ENCODE data around the gene ZMAT3.
"Not testable (repeated sequence)": the region's sequence is repeated elsewhere in the genome, so short reads cannot be mapped to it uniquely, and the experiment has no call there.

Gene ZMAT3

DNA sequence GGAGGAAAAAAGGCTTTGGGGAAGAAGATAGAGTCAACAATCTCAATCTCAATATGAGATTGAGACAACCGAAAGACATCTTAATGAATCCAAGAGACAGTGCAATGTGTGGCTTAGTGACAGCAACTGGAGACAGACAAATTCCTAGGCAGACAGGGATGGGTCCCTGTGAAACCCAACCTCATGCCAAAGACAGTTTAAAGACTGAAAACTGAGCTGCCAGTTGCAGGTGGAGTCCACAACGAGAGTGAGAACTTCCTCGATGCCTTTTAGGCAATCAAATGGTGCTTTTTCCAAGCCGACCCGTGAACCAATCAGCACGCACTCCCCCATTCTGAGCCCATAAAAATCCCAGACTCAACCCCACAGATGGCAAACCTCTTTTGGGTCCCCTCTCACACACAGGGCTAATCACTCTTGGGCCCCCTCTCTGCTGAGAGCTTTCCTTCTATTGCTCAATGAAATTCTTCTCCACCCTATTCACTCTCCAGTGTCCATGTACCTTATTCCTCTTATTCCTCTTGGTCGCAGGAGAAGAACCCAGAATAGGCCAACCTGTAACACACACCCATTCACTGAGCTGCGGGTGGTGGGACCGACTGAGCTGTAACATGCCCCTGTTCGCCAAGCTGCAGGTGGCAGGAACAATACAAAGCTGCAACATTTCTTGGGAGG, 34.8 kb downstream of the ZMAT3 start:
- Histone ChIP-seq H3K27me3 (replicated peaks; ENCODE audit: insufficient read depth, low read length) (no peaks in the 10 kb centered on the region), H3K36me3 (replicated peaks; ENCODE audit: insufficient read depth, low read length) (no peaks in the 10 kb centered on the region), H3K4me2 (ENCODE audit: low read depth, low read length) (no peak overlapping the region), H4K20me1 (ENCODE audit: insufficient read depth, low read length) (no peaks in the 10 kb centered on the region), H2AFZ (ENCODE audit: low read length) (no peak overlapping the region), H3K4me3 (ENCODE audit: low read length) (no peak overlapping the region), H3K79me2 (ENCODE audit: low read length) (no peaks in the 10 kb centered on the region), H3K9me3 (replicated peaks; ENCODE audit: insufficient read depth, low read length) (no peaks in the 10 kb centered on the region), H3K9ac (ENCODE audit: low read length) (no peak overlapping the region), H3K9me2 (replicated peaks; ENCODE audit: insufficient read depth, low read length) (no peaks in the 10 kb centered on the region), H3K4me1 (ENCODE audit: low read length) (no peaks in the 10 kb centered on the region), H3K27ac (ENCODE audit: low read length) (no peak overlapping the region), H3F3A (ENCODE audit: insufficient read depth, low read length) (no peaks in the 10 kb centered on the region)
- TF ChIP-seq, protein P1, sequence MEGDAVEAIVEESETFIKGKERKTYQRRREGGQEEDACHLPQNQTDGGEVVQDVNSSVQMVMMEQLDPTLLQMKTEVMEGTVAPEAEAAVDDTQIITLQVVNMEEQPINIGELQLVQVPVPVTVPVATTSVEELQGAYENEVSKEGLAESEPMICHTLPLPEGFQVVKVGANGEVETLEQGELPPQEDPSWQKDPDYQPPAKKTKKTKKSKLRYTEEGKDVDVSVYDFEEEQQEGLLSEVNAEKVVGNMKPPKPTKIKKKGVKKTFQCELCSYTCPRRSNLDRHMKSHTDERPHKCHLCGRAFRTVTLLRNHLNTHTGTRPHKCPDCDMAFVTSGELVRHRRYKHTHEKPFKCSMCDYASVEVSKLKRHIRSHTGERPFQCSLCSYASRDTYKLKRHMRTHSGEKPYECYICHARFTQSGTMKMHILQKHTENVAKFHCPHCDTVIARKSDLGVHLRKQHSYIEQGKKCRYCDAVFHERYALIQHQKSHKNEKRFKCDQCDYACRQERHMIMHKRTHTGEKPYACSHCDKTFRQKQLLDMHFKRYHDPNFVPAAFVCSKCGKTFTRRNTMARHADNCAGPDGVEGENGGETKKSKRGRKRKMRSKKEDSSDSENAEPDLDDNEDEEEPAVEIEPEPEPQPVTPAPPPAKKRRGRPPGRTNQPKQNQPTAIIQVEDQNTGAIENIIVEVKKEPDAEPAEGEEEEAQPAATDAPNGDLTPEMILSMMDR (IDR thresholded peaks at IDR 0.05; ENCODE audit: low read length): no peak
- TF ChIP-seq EZH2phosphoT487 (IDR thresholded peaks at IDR 0.05; ENCODE audit: low read length): no peak
- no peak for TF ChIP-seq EZH2 (optimal IDR thresholded peaks at IDR 0.05; ENCODE audit: low read depth, low read length)
- no peak for DNase-seq

DNA sequence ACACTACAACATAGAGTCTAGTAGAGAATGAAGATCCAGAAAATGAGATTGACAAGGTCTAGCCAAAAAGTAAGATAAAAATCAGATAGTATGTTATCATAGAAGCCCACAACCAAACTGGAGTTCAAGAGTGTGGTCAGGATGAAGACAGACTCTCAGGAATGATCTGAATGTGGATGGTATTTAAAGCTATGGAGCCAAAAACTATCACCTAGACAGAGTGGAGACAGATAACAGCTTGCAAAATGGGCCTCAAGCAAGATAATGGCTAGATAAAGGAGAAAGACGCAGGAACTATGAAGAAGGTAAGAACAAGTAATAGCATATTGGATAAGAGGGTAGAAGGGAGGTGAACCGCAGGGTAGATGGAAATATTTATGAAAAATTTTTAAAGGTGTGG, 35.4 kb downstream of the ZMAT3 start:
- H3K4me3 ChIP-seq (ENCODE audit: low read length): no peak overlapping the region
- no peak for DNase-seq
- H3K27ac ChIP-seq (ENCODE audit: low read length): no peak overlapping the region
- no peaks in the 10 kb centered on the region for H3K27me3 ChIP-seq (replicated peaks; ENCODE audit: insufficient read depth, low read length)
- H3K9me3 ChIP-seq (replicated peaks; ENCODE audit: insufficient read depth, low read length): no peaks in the 10 kb centered on the region
- no peaks in the 10 kb centered on the region for H4K20me1 ChIP-seq (ENCODE audit: insufficient read depth, low read length)
- no peaks in the 10 kb centered on the region for H3K79me2 ChIP-seq (ENCODE audit: low read length)
- H3K4me2 ChIP-seq (ENCODE audit: low read depth, low read length): no peak overlapping the region
- no peaks in the 10 kb centered on the region for H3F3A ChIP-seq (ENCODE audit: insufficient read depth, low read length)
- no peak overlapping the region for H3K9ac ChIP-seq (ENCODE audit: low read length)
- no peaks in the 10 kb centered on the region for H3K36me3 ChIP-seq (replicated peaks; ENCODE audit: insufficient read depth, low read length)
- no peaks in the 10 kb centered on the region for H3K4me1 ChIP-seq (ENCODE audit: low read length)
- TF ChIP-seq EZH2phosphoT487 (IDR thresholded peaks at IDR 0.05; ENCODE audit: low read length) (no peak), EZH2 (optimal IDR thresholded peaks at IDR 0.05; ENCODE audit: low read depth, low read length) (no peak)
- TF ChIP-seq, protein P1 (IDR thresholded peaks at IDR 0.05; ENCODE audit: low read length): no peak
- H2AFZ ChIP-seq (ENCODE audit: low read length): no peak overlapping the region
- H3K9me2 ChIP-seq (replicated peaks; ENCODE audit: insufficient read depth, low read length): no peaks in the 10 kb centered on the region

DNA sequence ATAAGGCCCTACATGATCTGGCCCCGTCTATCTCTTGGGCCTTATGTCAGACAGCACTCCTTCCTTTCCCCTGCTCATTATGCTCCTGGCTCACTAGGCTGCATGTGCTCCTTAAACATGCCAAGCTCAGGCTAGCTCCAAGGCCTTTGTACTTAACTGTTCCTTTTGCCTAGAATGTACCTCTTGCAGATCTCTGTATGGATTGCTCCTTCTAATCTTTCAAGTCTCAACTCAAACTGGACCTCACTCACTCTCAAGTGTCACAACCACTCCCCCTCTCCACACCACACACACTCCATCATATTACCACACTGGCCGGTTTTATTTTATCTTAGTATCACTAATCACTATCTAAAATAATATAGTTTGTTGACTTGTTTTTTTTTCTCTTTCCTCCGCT, 36.4 kb downstream of the ZMAT3 start:
- H3K9me2 ChIP-seq (replicated peaks; ENCODE audit: insufficient read depth, low read length): no peaks in the 10 kb centered on the region
- H2AFZ ChIP-seq (ENCODE audit: low read length): no peak overlapping the region
- no peak overlapping the region for H3K9ac ChIP-seq (ENCODE audit: low read length)
- no peak overlapping the region for H3K4me2 ChIP-seq (ENCODE audit: low read depth, low read length)
- no peak overlapping the region for H3K27ac ChIP-seq (ENCODE audit: low read length)
- H3K4me1 ChIP-seq (ENCODE audit: low read length): no peaks in the 10 kb centered on the region
- no peaks in the 10 kb centered on the region for H3K27me3 ChIP-seq (replicated peaks; ENCODE audit: insufficient read depth, low read length)
- H3F3A ChIP-seq (ENCODE audit: insufficient read depth, low read length): no peaks in the 10 kb centered on the region
- no peaks in the 10 kb centered on the region for H3K36me3 ChIP-seq (replicated peaks; ENCODE audit: insufficient read depth, low read length)
- TF ChIP-seq EZH2phosphoT487 (IDR thresholded peaks at IDR 0.05; ENCODE audit: low read length) (no peak), EZH2 (optimal IDR thresholded peaks at IDR 0.05; ENCODE audit: low read depth, low read length) (no peak)
- TF ChIP-seq, protein P1 (IDR thresholded peaks at IDR 0.05; ENCODE audit: low read length): no peak
- no peaks in the 10 kb centered on the region for H4K20me1 ChIP-seq (ENCODE audit: insufficient read depth, low read length)
- no peaks in the 10 kb centered on the region for H3K9me3 ChIP-seq (replicated peaks; ENCODE audit: insufficient read depth, low read length)
- H3K79me2 ChIP-seq (ENCODE audit: low read length): no peaks in the 10 kb centered on the region
- H3K4me3 ChIP-seq (ENCODE audit: low read length): no peak overlapping the region
- DNase-seq: no peak

DNA sequence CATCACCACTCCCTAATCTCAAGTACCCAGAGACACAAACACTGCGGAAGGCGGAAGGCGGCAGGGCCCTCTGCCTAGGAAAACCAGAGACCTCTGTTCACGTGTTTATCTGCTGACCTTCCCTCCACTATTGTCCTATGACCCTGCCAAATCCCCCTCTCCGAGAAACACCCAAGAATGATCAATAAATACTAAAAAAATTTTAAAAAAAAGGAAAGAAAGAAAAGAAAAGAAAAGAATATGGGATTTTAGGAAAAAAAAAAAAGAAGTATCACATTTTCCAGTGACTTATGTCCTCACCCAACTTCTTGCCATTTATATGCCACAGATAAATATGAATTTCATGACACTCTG, 38.3 kb downstream of the ZMAT3 start:
- not testable (repeated sequence) for H3K4me1 ChIP-seq (ENCODE audit: low read length); H3K4me2 ChIP-seq (ENCODE audit: low read depth, low read length); H3K36me3 ChIP-seq (replicated peaks; ENCODE audit: insufficient read depth, low read length); H3K27ac ChIP-seq (ENCODE audit: low read length); H3F3A ChIP-seq (ENCODE audit: insufficient read depth, low read length); H3K9ac ChIP-seq (ENCODE audit: low read length); H3K4me3 ChIP-seq (ENCODE audit: low read length); H2AFZ ChIP-seq (ENCODE audit: low read length); H3K9me2 ChIP-seq (replicated peaks; ENCODE audit: insufficient read depth, low read length); H3K9me3 ChIP-seq (replicated peaks; ENCODE audit: insufficient read depth, low read length); H3K79me2 ChIP-seq (ENCODE audit: low read length); H4K20me1 ChIP-seq (ENCODE audit: insufficient read depth, low read length); H3K27me3 ChIP-seq (replicated peaks; ENCODE audit: insufficient read depth, low read length); DNase-seq

DNA sequence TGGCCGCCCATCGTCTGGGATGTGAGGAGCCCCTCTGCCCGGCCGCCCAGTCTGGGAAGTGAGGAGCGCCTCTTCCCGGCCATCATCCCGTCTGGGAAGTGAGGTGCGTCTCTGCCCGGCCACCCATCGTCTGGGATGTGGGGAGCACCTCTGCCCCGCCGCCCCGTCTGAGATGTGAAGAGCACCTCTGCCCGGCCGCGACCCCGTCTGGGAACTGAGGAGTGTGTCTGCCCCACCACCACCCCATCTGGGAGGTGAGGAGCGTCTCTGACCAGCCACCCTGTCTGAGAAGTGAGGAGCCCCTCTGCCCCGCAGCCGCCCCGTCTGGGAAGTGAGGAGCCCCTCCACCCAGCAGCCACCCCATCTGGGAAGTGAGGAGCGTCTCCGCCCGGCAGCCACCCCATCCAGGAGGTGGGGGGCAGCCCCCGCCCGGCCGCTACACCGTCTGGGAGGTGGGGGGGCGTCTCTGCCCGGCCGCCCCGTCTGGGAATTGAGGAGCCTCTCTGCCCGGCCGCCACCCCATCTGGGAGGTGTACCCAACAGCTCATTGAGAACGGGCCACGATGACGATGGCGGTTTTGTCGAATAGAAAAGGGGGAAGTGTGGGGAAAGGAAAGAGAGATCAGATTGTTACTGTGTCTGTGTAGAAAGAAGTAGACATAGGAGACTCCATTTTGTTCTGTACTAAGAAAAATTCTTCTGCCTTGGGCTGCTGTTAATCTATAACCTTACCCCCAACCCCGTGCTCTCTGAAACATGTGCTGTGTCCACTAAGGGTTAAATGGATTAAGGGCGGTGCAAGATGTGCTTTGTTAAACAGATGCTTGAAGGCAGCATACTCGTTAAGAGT, 38.9 kb downstream of the ZMAT3 start:
- not testable (repeated sequence) for H2AFZ ChIP-seq (ENCODE audit: low read length); H3K4me2 ChIP-seq (ENCODE audit: low read depth, low read length); H3K79me2 ChIP-seq (ENCODE audit: low read length); H3K27me3 ChIP-seq (replicated peaks; ENCODE audit: insufficient read depth, low read length); H4K20me1 ChIP-seq (ENCODE audit: insufficient read depth, low read length); H3F3A ChIP-seq (ENCODE audit: insufficient read depth, low read length); H3K9me3 ChIP-seq (replicated peaks; ENCODE audit: insufficient read depth, low read length); H3K4me3 ChIP-seq (ENCODE audit: low read length); DNase-seq; H3K9ac ChIP-seq (ENCODE audit: low read length); H3K9me2 ChIP-seq (replicated peaks; ENCODE audit: insufficient read depth, low read length); H3K27ac ChIP-seq (ENCODE audit: low read length); H3K36me3 ChIP-seq (replicated peaks; ENCODE audit: insufficient read depth, low read length); H3K4me1 ChIP-seq (ENCODE audit: low read length)

Measured in MM.1S (cell line).